GM12891 (cell line): ENCODE measurements around the gene SLC26A1.

Experiments used
- PAX5 ChIP-seq: IDR thresholded peaks from 2 replicates; pipeline ENCODE4 v1.6.1; 2011; ENCODE audit warnings: low read length, moderate library complexity, mild to moderate bottlenecking; ENCODE audit not compliant: insufficient read depth, severe bottlenecking
- POLR2A ChIP-seq: IDR thresholded peaks from 2 replicates; pipeline ENCODE4 v1.6.1; 2011; ENCODE audit warnings: low read depth, low read length, control low read depth
- TAF1 ChIP-seq: IDR thresholded peaks from 2 replicates; pipeline ENCODE4 v1.6.1; 2011; ENCODE audit warnings: low read depth, low read length, control low read depth

- TF ChIP-seq TAF1 (no peak), PAX5 (no peak), POLR2A (no peak)
Observed at GRCh38 chr4:993111-994029, at the start of gene SLC26A1.
